ENCODE measurements around the gene GPX3. TPM values are rescaled to one million over a fixed set of nuclear protein-coding genes. Genes with fewer than 3 reads are reported as not detected.

Gene GPX3
- total RNA-seq, 4 donors from 2014 or later = 252 to 758 (median 352) TPM

DNA sequence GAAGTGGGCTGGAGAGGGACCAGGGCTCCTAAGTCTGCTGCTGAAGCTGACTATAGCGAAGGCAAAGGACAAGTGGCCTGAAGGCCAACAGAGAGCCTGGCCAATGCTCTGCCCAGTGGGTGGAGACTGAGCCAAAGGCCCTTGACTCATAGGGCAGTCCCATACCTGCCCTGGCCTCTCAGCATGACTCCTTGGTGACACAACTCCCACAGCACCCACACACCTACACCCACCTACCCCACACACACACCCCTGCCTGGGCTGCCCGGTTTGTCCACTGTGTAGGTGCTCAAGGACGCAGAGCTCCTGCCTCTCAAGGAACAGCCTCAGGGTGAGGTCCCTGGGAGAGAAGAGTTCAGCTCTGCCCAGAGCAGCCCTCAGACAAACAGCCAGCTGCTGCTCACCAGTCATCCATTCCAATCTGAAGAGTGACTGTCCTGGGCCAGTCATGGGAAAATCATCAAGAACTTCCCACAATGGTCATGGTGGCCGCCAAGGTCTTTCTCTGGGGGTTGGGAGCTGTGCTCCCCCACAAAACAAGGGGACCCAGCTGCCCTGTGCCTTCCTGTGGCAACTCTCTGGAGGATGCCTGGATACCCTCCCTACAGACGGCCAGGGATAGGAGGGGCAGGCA, 55.4 kb downstream of the GPX3 start:
- in situ Hi-C loops (cut with MboI; ENCODE audit: low pct_ligation_motif_present in 1 of 4, low pct_unique_long_range_greater_than_20kb in 1 of 4, low sequenced_read_pairs in 3 of 4) = no loop called here

GRCh38 chr5:151076616-151077015, 56.2 kb downstream of the GPX3 start:
- Histone ChIP-seq H3K4me3 (no peak overlapping the region), H3K27me3 (no peaks in the 10 kb centered on the region), H3K36me3 (no peaks in the 10 kb centered on the region), H3K9me3 (no peaks in the 10 kb centered on the region), H3K27ac (peak overlapping the region in 3 of 4 donors; percentile 45 to 61 (median 57)), H3K4me1 (peaks cover 27 to 59% (median 38%) of the 10 kb centered on the region in 4 donors)
- no peak for DNase-seq
- 88% methylated on average over 6 of the region's 6 CpGs; no CpG with 5 or more reads in 1 of the 2 donors for WGBS, 2 donors (ENCODE audit: low coverage in 1 of 2)
- intact Hi-C loops (cut with DNase I; ENCODE audit: low total_unique reads) (no loop called here), in situ Hi-C loops (cut with MboI; ENCODE audit: low pct_ligation_motif_present in 1 of 4, low pct_unique_long_range_greater_than_20kb in 1 of 4, low sequenced_read_pairs in 3 of 4) (no loop called here)
- TF ChIP-seq POLR2AphosphoS5 (IDR thresholded peaks at IDR 0.05) (no peak), EP300 (IDR thresholded peaks at IDR 0.05; ENCODE audit: low read depth) (no peak), CTCF (IDR thresholded peaks at IDR 0.05) (no peak), POLR2A (IDR thresholded peaks at IDR 0.05) (no peak)

More for the DNA sequence above, 55.4 kb downstream of the GPX3 start:
- H3K9me3 ChIP-seq = no peaks in the 10 kb centered on the region
- DNase-seq = peak; percentile 64
- peaks cover 26 to 60% (median 37%) of the 10 kb centered on the region in 4 donors for H3K4me1 ChIP-seq
- H3K4me3 ChIP-seq = no peak overlapping the region
- H3K27ac ChIP-seq = peak overlapping the region in 3 of 4 donors; percentile 45 to 61 (median 57)
- WGBS, 2 donors (ENCODE audit: low coverage in 1 of 2) = 64% methylated on average over 5 of the region's 5 CpGs; no CpG with 5 or more reads in 1 of the 2 donors
- H3K27me3 ChIP-seq = no peaks in the 10 kb centered on the region
- TF ChIP-seq CTCF (IDR thresholded peaks at IDR 0.05) (no peak), POLR2A (IDR thresholded peaks at IDR 0.05) (peak; percentile 58), POLR2AphosphoS5 (IDR thresholded peaks at IDR 0.05) (peak in 2 of 3 donors; percentile 56 to 72), EP300 (IDR thresholded peaks at IDR 0.05; ENCODE audit: low read depth) (no peak)
- no peaks in the 10 kb centered on the region for H3K36me3 ChIP-seq
- intact Hi-C loops (cut with DNase I; ENCODE audit: low total_unique reads) = no loop called here

DNA sequence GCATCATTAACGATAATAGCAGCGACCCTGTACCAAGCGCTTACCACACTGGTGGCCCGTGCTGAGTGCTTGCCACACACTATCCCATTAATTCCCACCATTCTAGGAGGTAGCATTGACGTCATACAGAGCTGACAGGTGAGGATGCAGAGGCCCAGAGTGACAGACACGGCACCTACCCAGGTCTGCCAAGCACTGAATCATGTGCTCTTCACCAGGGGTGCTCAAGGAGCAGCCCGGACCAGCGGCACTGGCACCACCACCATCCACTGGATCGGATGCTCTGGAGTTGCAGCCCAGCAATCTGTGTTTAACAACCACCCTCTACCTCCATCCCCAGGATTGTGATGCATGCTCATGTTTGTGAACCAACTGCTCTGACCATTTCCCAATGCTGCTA, 57.0 kb downstream of the GPX3 start:
- TF ChIP-seq POLR2A (IDR thresholded peaks at IDR 0.05) (no peak), EP300 (IDR thresholded peaks at IDR 0.05; ENCODE audit: low read depth) (no peak), CTCF (IDR thresholded peaks at IDR 0.05) (no peak), POLR2AphosphoS5 (IDR thresholded peaks at IDR 0.05) (no peak)
- no peak for DNase-seq
- WGBS, 2 donors (ENCODE audit: low coverage in 1 of 2) = 82 to 100% methylated on average over 3 to 9 of the region's 9 CpGs
- H3K4me1 ChIP-seq = peaks cover 27 to 62% (median 42%) of the 10 kb centered on the region in 4 donors
- in situ Hi-C loops (cut with MboI; ENCODE audit: low pct_ligation_motif_present in 1 of 4, low pct_unique_long_range_greater_than_20kb in 1 of 4, low sequenced_read_pairs in 3 of 4) (no loop called here), intact Hi-C loops (cut with DNase I; ENCODE audit: low total_unique reads) (no loop called here)
- H3K27me3 ChIP-seq = no peaks in the 10 kb centered on the region
- no peaks in the 10 kb centered on the region for H3K9me3 ChIP-seq
- no peaks in the 10 kb centered on the region for H3K36me3 ChIP-seq
- no peak overlapping the region for H3K4me3 ChIP-seq
- H3K27ac ChIP-seq = no peak overlapping the region

DNA sequence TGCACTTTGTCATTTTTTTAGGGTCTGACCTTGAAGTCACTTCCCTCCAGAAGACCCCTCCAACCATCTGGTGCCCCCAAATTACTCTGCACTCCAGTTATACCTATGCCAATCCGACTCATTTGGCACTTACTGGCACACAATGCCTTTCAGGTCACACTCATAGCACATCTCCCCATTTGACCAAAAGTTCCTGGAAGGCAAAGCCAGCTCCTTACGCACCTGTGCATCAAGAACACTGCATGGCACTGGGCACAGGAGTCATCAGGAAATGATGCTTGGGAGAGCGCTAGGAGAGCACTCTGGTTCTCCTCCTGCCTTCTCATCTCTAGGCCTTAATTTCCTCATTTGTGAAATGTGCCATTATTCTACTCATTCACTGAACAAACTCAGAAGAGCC, 57.6 kb downstream of the GPX3 start:
- Histone ChIP-seq H3K4me1 (peaks cover 32 to 62% (median 43%) of the 10 kb centered on the region in 4 donors), H3K27ac (peak overlapping the region in 3 of 4 donors; percentile 97 to 99 (median 97)), H3K9me3 (no peaks in the 10 kb centered on the region), H3K36me3 (no peaks in the 10 kb centered on the region), H3K4me3 (peak overlapping the region in 1 of 4 donors; percentile 74), H3K27me3 (no peaks in the 10 kb centered on the region)
- TF ChIP-seq POLR2A (IDR thresholded peaks at IDR 0.05) = no peak
- no peak for TF ChIP-seq POLR2AphosphoS5 (IDR thresholded peaks at IDR 0.05)
- no peak for TF ChIP-seq EP300 (IDR thresholded peaks at IDR 0.05; ENCODE audit: low read depth)
- no peak for TF ChIP-seq CTCF (IDR thresholded peaks at IDR 0.05)
- intact Hi-C loops (cut with DNase I; ENCODE audit: low total_unique reads) = no loop called here
- DNase-seq = no peak
- in situ Hi-C loops (cut with MboI; ENCODE audit: low pct_ligation_motif_present in 1 of 4, low pct_unique_long_range_greater_than_20kb in 1 of 4, low sequenced_read_pairs in 3 of 4) = no loop called here
- WGBS, 2 donors (ENCODE audit: low coverage in 1 of 2) = 84 to 88% methylated on average over 2 to 3 of the region's 3 CpGs

Other genes with a start within 250 kb of the GPX3 start
- gene SMIM3, start 241.8 kb upstream of the GPX3 start, total RNA-seq = 10 to 100 TPM; 19.1 to 22.4 (median 20.4) TPM
- gene IRGM, start 174.1 kb upstream of the GPX3 start, total RNA-seq = under 1 TPM in 1 of 4 donors, not detected in 3; 0.82 TPM
- 1 to 10 TPM; 1.4 to 4.8 (median 3.2) TPM for gene ZNF300, start 115.6 kb upstream of the GPX3 start, total RNA-seq
- 100 to 1,000 TPM in 3 of 4 donors, 10 to 100 TPM in 1; 63.9 to 296 (median 223) TPM for gene TNIP1, start 60.4 kb downstream of the GPX3 start, total RNA-seq
- 10 to 100 TPM; 19.1 to 79.0 (median 55.3) TPM for gene ANXA6, start 137.2 kb downstream of the GPX3 start, total RNA-seq
- gene CCDC69, start 203.5 kb downstream of the GPX3 start, total RNA-seq = 10 to 100 TPM; 37.7 to 89.2 (median 62.1) TPM
- 10 to 100 TPM in 2 of 4 donors, 1 to 10 TPM in 2; 5.6 to 19.5 (median 11.2) TPM for gene GM2A, start 232.6 kb downstream of the GPX3 start, total RNA-seq

Measured in transverse colon (tissue), 4 donors.